Renal cortical epithelial cell (primary cell): Measurements from ENCODE around the gene TDRD7. TPM values are rescaled to one million over a fixed set of nuclear protein-coding genes. Genes with fewer than 3 reads are reported as not detected.
"Not testable (repeated sequence)": the region's sequence is repeated elsewhere in the genome, so short reads cannot be mapped to it uniquely, and the experiment has no call there.

Source experiments
- DNase-seq: peaks from one replicate; pipeline ENCODE4 v3.0.0-alpha.2; 2011; ENCODE audit warnings: low read depth
- total RNA-seq: library from RNA; depleted of rRNA; stranded (reverse); fragments of >200 nt; gene quantifications from 2 replicates; pipeline ENCODE4 v1.2.3, GENCODE V29; 2014

Gene TDRD7
- total RNA-seq, 1 donor from 2014 or later = 17.1 TPM

GRCh38 chr9:97473717-97474116 is 61.8 kb downstream of the TDRD7 start:
- no peak for DNase-seq

DNA sequence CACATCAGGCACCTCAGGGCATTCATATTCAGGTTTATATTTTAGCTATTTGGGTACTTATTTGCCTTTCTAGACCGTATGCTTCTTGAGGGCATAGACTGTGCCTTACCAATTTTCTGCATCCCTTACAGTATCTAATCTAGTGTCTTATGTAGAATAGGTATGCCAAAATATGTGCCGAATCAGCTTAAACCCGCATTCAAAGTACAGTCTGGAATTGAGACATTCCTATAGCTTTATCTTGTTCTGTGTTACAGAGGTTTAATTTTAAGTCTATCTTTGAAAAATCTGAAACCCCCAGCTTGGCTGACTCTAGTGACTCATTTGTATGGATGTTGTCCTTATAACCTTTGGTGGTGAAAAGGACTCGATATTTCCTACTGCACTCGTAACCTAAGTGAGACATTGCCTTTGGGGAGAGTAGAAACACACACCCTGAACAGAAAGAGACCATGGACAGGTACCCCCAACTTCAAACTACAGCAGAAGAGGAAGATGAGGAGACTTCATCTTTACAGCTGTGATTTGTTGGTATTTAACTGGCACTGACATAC is 62.6 kb downstream of the TDRD7 start:
- DNase-seq = peak; percentile 13

DNA sequence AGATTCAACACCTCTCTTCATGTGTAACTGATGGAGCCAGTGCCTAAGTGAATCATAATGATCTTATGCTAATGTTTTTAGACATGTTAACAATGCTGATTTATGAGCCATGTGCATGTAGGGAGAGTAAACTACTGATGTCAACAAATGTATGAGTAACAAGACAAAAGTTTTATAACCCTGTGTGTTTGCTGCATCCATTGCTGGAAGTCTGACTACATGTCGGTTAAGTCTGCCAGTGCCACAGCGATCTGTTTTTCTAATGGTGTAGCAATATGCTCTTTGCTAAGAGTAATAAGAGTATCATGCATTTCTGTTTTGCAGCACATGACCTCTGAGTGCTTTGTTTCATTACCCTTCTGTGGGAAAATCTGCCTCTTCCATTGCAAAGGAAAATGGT is 63.2 kb downstream of the TDRD7 start:
- DNase-seq = peak; percentile 81

DNA sequence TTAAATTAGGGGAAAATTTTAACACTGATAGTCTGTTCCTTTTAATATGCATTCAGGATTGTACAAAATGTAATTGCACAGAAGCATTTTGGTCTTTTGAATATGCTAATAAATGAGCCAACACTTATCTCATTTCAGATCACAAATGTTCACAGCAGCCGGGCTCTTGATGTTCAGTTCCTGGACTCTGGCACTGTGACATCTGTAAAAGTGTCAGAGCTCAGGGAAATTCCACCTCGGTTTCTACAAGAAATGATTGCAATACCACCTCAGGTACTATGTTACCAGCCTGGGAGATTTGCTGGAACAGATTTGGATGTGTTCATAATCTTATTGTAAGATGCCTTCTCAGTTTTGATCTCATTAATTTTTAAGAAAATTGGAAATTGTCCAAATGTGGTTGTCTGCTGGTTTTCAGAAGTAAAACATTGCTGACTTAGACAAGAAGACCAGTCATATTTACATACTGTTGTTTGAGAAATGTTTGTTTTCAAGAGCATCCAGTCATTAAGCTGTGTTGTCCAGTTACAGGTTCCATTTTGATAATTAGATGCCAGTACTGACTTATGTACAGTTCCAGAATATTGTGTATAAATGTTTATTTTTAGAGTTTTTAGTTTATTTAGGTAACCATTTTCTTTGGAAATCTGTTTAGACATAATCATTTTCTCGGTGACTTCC is 66.5 kb downstream of the TDRD7 start:
- DNase-seq = no peak

GRCh38 chr9:97479496-97480159 is 67.7 kb downstream of the TDRD7 start:
- no peak for DNase-seq

- DNase-seq = no peak
Measured at GRCh38 chr9:97480174-97480573, 68.3 kb downstream of the TDRD7 start.

DNA sequence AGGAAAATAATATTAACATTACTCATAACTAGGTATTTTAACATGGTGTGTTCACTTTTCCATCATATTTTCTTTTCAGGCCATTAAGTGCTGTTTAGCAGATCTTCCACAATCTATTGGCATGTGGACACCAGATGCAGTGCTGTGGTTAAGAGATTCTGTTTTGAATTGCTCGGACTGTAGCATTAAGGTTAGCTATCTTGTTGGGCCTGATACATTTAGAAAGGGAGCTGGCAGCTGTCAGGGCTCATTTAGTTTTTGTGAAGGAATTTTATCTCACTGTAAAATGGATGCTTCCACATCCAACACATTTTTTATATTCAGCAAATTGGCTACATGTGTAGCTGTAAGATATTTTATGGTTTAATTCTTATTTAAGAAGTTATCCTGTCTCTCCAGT is 68.9 kb downstream of the TDRD7 start:
- no peak for DNase-seq

DNA sequence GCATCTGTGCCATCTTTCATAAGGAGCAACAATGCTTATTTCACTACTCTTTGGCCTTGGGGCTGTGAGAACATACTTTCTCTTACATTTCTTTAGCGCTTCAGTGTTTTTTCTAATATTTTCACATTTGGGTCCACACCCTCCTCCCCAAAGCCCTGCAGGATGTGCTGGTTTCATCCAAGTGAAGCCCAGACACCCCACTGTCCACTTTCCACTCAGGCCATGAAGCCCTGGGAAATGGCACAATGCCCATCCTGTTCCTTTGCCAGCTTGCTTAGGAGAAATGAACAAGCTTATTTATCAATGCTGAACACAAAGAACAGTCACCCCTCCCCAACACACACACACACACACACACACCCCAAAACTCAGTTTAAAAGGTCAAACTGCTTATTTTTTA is 72.2 kb downstream of the TDRD7 start:
- no peak for DNase-seq

DNA sequence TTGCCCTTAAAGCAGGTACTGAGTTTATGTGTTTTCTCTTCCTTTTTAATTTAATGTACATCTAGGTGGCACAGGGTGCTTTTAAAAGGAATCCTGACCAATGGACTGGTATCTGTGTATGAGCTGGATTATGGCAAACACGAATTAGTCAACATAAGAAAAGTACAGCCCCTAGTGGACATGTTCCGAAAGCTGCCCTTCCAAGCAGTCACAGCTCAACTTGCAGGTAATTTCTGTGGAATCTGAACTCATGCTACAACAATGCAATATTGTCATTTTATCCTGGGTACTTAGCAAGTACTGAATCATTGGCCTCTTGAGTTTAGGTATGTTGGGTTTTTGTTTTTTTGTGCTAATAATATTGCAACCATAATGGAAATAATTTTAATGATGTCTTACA is 75.2 kb downstream of the TDRD7 start:
- DNase-seq = peak; percentile 26

- no peak for DNase-seq
Measured at GRCh38 chr9:97487861-97488260, 76.0 kb downstream of the TDRD7 start.

GRCh38 chr9:97491216-97491999 is 79.5 kb downstream of the TDRD7 start:
- no peak for DNase-seq

DNA sequence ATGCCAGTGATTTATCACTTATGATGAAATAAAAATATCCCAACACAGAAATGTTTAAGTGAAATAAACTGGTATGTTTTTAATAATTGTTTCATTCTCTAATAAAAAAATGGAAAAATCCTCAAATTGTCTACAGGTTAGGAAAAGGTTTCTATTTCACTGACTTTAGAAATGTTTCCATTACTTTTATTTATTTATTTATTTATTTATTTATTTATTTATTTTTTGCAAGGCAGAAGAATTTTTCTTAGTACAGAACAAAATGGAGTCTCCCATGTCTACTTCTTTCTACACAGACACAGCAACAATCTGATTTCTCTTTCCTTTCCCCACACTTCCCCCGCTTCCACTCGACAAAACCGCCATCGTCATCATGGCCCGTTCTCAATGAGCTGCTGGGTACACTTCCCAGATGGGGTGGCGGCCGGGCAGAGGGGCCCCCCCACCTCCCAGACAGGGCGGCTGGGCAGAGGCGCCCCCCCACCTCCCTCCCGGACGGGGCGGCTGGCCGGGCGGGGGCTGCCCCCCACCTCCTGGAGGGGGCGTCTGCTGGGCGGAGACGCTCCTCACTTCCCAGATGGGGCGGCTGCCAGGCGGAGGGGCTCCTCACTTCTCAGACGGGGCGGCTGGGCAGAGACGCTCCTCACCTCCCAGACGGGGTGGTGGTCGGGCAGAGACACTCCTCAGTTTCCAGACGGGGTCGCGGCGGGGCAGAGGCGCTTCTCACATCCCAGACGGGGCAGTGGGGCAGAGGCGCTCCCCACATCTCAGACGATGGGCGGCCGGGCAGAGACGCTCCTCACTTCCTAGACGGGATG is 85.9 kb downstream of the TDRD7 start:
- not testable (repeated sequence) for DNase-seq

- DNase-seq = not testable (repeated sequence)
Measured at GRCh38 chr9:97498846-97499245, 87.0 kb downstream of the TDRD7 start.

- no peak for DNase-seq
Measured at GRCh38 chr9:97500263-97500662, 88.4 kb downstream of the TDRD7 start.

GRCh38 chr9:97500765-97501176 is 88.9 kb downstream of the TDRD7 start:
- DNase-seq = no peak

DNA sequence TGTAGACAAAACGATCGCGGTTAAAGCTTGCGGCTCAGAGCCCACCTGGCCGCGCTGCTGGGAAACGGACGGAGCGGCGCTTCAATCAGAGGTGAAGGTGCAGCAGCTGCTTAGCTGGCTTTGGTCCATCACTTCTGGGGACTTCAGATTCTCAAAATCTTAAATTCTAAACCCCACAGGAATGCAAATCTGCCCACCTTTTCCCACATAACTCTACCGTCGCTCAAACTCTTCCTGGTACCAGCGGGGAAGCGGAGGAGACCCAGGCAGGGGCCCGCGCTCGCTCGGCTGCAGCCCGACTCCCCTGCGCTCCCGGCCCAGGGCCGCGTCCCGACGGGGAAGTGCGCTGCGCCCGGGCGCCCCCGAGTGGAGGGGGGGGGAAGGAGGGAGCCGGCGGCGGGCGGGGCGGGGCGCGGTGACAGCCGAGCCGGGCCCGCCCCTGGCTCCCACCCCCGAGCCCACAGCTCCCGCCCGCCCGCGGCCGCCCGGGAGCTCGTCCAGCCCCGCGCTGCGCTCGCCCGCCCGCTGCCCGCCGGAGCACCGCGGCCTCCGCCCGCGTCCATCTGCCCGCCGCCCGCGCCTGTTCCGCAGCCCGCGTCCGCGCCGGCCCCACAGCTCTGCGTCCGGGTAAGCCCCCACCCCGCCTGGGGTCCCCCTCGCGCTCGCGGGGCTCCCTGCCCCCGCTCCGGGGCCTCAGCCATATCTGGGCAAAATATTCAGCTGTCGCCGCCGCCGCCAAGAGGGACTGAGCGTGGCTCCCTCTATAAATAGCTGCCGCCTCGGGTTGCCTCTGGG is 89.5 kb downstream of the TDRD7 start, which contains the start of gene TMOD1:
TMOD1 (plus strand) TSS at position 490 of the 795 bp plus-strand sequence. CDS start 22,523 bp downstream, outside the sequence.
- no peak for DNase-seq

- no peak for DNase-seq
Measured at GRCh38 chr9:97501972-97502221, 90.0 kb downstream of the TDRD7 start.

DNA sequence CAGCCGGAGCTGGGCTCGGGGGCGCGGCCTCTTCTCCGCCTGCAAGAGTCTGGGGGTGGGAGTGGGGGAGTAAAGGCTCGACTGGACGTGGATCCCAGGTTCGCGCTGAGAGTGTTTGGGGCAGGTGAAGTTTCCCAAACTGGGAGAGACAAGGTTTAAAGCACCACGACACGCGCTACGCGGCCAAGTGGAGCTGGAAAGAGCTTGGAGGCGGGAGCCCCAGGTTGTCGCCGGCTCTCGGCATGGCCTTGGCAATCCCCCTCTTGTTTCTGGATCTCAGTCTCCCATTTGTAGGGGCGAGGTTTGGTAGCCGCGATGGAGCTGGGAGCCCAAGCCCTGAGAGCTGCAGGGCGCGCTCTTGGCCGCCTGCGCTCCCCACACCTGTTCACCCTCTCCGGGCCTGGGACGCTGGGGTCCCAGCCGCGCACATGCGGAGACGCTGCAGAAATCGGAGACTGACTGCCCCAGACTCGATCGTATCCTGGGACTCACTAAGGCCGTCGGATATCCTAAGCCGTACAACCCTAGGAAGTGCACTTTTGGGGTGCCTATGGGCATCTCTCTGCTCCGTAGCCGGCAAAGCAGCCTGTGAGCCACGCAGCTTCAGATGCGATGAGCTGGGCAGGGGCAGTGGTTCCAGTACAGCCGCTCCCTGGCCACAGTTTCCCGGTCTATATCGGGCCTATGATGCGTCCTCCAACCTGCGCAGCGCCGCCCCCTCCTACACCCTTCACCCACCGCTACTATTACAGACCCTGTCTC is 90.5 kb downstream of the TDRD7 start:
- DNase-seq = no peak

- no peak for DNase-seq
Measured at GRCh38 chr9:97502984-97503861, 91.3 kb downstream of the TDRD7 start.
